Activated T-cell treated with anti-CD3 and anti-CD28 coated beads for 48 hours (primary cell): Measurements from ENCODE around the gene PALM.

ENCODE experiments used
- DNase-seq: peaks from one replicate; pipeline ENCODE4 v3.0.0-alpha.2; 2020; ENCODE audit warnings: low read depth

The PALM gene

GRCh38 chr19:782878-783668, 74.3 kb downstream of the PALM start:
- no peak for DNase-seq

- no peak for DNase-seq
Observed at GRCh38 chr19:784541-784940, 75.8 kb downstream of the PALM start.

- no peak for DNase-seq
Observed at GRCh38 chr19:787536-787935, 78.8 kb downstream of the PALM start.

GRCh38 chr19:788686-788982, 79.9 kb downstream of the PALM start:
- DNase-seq, result no peak

GRCh38 chr19:788983-789700, 80.4 kb downstream of the PALM start:
- DNase-seq, result no peak

- DNase-seq, result no peak
Observed at GRCh38 chr19:789701-790060, 80.9 kb downstream of the PALM start.

GRCh38 chr19:791007-791566, 82.4 kb downstream of the PALM start:
- DNase-seq, result no peak

GRCh38 chr19:791567-792305, 83.0 kb downstream of the PALM start:
- DNase-seq, result no peak

GRCh38 chr19:792306-792885, 83.7 kb downstream of the PALM start:
- DNase-seq, result no peak

- DNase-seq, result no peak
Observed at GRCh38 chr19:793806-794205, 85.1 kb downstream of the PALM start.

- DNase-seq, result no peak
Observed at GRCh38 chr19:795073-795611, 86.4 kb downstream of the PALM start.

- no peak for DNase-seq
Observed at GRCh38 chr19:795691-796581, 87.2 kb downstream of the PALM start.

GRCh38 chr19:796692-797527, 88.2 kb downstream of the PALM start, which contains the start of gene PTBP1:
PTBP1 (plus strand) TSS chr19:797452; CDS start chr19:797498, 46 bp downstream.
- DNase-seq, result peak; percentile 99
